Measurements from ENCODE around the gene SYNE1. TPM values are rescaled to one million over a fixed set of nuclear protein-coding genes. Genes with fewer than 3 reads are reported as not detected.
"Not testable (repeated sequence)": the region's sequence is repeated elsewhere in the genome, so short reads cannot be mapped to it uniquely, and the experiment has no call there.

SYNE1 gene
- total RNA-seq, 1 experiment from 2014 or later: 10.8 TPM

DNA sequence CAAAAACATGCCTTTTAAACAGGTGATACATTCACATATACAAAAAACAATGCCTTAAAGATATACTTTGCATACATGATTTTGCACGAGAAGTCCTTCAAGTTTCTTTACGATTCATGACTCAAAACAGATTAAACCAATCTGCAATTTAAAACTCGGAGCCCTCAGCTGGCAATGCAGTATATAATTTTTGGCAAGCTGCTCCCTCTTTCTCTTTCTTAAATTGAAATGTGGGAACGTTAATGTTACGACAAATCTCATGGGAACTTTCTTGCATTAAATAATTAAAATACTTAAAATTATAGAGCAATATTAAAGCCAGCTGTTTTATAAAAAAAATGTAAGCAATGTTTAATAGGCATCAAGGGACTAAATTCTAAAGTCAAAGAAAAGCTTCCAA lies 495.1 kb downstream of the SYNE1 start:
- no peak for DNase-seq
- H3K36me3 ChIP-seq: no peaks in the 10 kb centered on the region
- no peak overlapping the region for H3K4me3 ChIP-seq

GRCh38 chr6:152138344-152138743 lies 498.8 kb downstream of the SYNE1 start:
- H3K27me3 ChIP-seq, H3K4me3 ChIP-seq, DNase-seq, H3K9me3 ChIP-seq, H3K36me3 ChIP-seq: not testable (repeated sequence)

More for the DNA sequence above, 495.1 kb downstream of the SYNE1 start:
- H3K9me3 ChIP-seq: no peaks in the 10 kb centered on the region
- H3K27me3 ChIP-seq: no peaks in the 10 kb centered on the region

DNA sequence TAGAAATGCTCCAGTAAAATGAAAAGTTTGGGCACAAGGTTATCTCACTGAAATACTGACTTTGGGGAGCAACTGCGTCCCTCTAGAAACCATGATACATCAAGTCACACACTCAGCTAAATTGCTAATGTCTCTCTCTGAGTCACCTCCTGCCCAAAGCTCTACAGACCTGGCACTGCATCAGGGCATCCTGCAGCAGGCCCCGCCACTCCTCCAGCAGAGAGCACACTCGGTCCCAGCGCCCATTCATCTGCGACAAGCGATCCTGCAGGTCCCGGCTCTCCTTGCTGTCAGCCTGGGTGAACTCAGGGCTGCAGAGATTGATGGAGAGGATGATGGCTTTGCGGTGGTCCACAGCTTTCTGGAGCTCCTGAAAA lies 500.7 kb downstream of the SYNE1 start:
- no peak overlapping the region for H3K4me3 ChIP-seq
- no peaks in the 10 kb centered on the region for H3K27me3 ChIP-seq
- H3K9me3 ChIP-seq: no peaks in the 10 kb centered on the region
- peaks cover 5% of the 10 kb centered on the region for H3K36me3 ChIP-seq
- peak; percentile 9 for DNase-seq

DNA sequence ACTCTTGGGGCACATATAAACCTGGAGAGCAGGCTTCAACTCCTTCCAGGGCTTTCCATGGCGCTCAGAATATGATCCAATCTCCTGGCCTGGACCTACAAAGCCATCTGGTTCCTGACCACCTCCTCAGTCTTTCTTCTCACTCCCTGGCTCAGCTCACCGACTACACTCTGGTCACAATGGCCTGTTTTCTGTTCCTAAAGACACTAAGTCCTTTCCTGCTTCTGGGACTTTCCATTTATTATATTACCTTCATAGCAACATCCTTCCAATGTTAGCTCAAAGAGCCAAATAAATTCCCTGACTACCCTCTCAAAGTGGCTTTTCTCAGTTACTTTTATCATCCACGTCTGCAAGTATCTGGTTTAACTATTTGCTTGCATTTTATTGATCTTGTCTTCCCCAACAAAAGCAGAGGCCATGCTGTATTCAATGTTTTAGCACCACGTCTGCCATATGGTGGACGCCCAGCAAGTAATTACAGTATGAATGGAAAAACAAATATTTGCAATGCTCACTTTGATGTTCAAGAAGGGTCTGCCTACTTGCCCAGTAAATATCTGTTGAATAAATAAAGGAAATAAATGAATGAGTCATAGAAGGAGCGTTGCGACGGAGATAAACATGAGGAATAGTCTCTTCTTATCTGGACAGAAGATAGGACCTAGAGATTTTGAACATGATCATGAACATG lies 501.3 kb downstream of the SYNE1 start:
- no peaks in the 10 kb centered on the region for H3K9me3 ChIP-seq
- peaks cover 5% of the 10 kb centered on the region for H3K36me3 ChIP-seq
- H3K4me3 ChIP-seq: no peak overlapping the region
- no peak for DNase-seq
- H3K27me3 ChIP-seq: no peaks in the 10 kb centered on the region

- peaks cover 5% of the 10 kb centered on the region; the same call in 1 of the 2 replicates for H3K36me3 ChIP-seq
- H3K27me3 ChIP-seq: no peaks in the 10 kb centered on the region
- no peaks in the 10 kb centered on the region for H3K9me3 ChIP-seq
- H3K4me3 ChIP-seq: no peak overlapping the region
- DNase-seq: no peak
Measured at GRCh38 chr6:152130441-152130840, 506.7 kb downstream of the SYNE1 start.

GRCh38 chr6:152129691-152130151 lies 507.4 kb downstream of the SYNE1 start:
- Histone ChIP-seq H3K36me3 (peaks cover 3% of the 10 kb centered on the region; the same call in 1 of the 2 replicates), H3K9me3 (no peaks in the 10 kb centered on the region), H3K27me3 (no peaks in the 10 kb centered on the region), H3K4me3 (no peak overlapping the region)
- DNase-seq: no peak

GRCh38 chr6:152127432-152128165 lies 509.6 kb downstream of the SYNE1 start:
- DNase-seq: no peak
- no peaks in the 10 kb centered on the region for H3K27me3 ChIP-seq
- no peaks in the 10 kb centered on the region for H3K36me3 ChIP-seq
- H3K9me3 ChIP-seq: no peaks in the 10 kb centered on the region
- no peak overlapping the region for H3K4me3 ChIP-seq

GRCh38 chr6:152124429-152125074 lies 512.6 kb downstream of the SYNE1 start:
- Histone ChIP-seq H3K36me3 (no peaks in the 10 kb centered on the region), H3K27me3 (no peaks in the 10 kb centered on the region), H3K4me3 (no peak overlapping the region), H3K9me3 (no peaks in the 10 kb centered on the region)
- DNase-seq: no peak

DNA sequence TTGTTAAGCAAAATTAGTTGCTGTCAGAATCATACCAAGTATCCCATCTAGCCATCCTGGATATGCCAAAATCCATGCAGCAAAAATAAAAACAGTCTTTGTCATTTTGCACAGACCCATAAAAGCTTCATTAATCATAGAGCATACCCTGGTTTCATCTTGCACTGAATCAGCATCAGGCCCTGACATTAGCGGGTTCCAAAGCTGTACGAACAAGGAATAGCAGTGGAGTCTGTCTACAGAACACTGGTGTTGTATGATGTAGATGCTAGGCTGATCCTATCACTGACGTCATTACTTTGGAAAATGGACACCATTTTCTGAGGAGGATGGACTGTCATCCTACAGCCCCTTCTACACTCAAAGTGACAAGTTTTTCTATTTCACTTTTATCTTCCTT lies 514.1 kb downstream of the SYNE1 start:
- no peak overlapping the region for H3K4me3 ChIP-seq
- H3K9me3 ChIP-seq: no peaks in the 10 kb centered on the region
- no peaks in the 10 kb centered on the region for H3K36me3 ChIP-seq
- DNase-seq: no peak
- no peaks in the 10 kb centered on the region for H3K27me3 ChIP-seq

GRCh38 chr6:152122434-152122833 lies 514.7 kb downstream of the SYNE1 start:
- H3K36me3 ChIP-seq: no peaks in the 10 kb centered on the region
- no peaks in the 10 kb centered on the region for H3K9me3 ChIP-seq
- no peak overlapping the region for H3K4me3 ChIP-seq
- no peak for DNase-seq
- H3K27me3 ChIP-seq: no peaks in the 10 kb centered on the region

- Histone ChIP-seq H3K9me3 (no peaks in the 10 kb centered on the region), H3K4me3 (no peak overlapping the region), H3K27me3 (no peaks in the 10 kb centered on the region), H3K36me3 (no peaks in the 10 kb centered on the region)
- no peak for DNase-seq
Measured at GRCh38 chr6:152121910-152122309, 515.3 kb downstream of the SYNE1 start.

DNA sequence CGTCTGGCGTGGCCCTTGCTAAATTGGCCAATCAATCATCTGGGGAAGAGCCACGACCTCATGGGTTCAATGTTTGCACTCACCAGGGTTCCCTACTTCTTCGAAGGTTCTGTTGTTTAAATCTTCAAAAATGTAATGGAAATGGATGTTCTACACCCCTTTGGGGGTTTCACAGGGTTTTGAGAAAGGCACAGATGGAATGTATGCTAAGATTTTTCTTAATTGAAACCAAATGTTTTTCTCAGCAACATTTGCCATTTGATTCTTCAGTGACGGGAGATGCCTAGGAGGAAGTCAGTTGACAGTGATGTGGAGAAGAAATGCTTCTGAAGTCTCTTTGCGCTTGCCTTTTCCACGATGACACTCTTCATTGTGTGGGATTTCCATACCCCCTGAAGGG lies 517.3 kb downstream of the SYNE1 start:
- no peaks in the 10 kb centered on the region for H3K36me3 ChIP-seq

GRCh38 chr6:152118678-152119077 lies 518.5 kb downstream of the SYNE1 start:
- Histone ChIP-seq H3K27me3 (no peaks in the 10 kb centered on the region), H3K36me3 (no peaks in the 10 kb centered on the region), H3K9me3 (no peaks in the 10 kb centered on the region), H3K4me3 (no peak overlapping the region)
- no peak for DNase-seq

More for the DNA sequence above, 517.3 kb downstream of the SYNE1 start:
- Histone ChIP-seq H3K9me3 (no peaks in the 10 kb centered on the region), H3K4me3 (no peak overlapping the region), H3K27me3 (no peaks in the 10 kb centered on the region)
- DNase-seq: no peak

DNA sequence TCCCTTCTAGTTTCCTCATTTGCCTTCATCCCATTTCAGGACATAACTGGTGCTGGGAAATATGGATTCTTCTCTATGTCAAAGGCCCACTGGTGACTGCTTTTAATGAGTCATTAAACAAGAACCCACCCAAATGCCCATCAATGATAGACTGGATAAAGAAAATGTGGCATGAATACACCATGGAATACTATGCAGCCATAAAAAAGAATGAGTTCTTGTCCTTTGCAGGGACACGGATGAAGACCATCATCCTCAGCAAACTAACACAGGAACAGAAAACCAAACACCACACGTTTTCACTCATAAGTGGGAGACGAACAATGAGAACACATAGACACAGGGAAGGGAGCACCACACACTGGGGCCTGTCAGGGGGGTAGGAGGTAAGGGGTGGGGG lies 518.9 kb downstream of the SYNE1 start:
- Histone ChIP-seq H3K4me3 (no peak overlapping the region), H3K27me3 (no peaks in the 10 kb centered on the region), H3K36me3 (no peaks in the 10 kb centered on the region), H3K9me3 (no peaks in the 10 kb centered on the region)
- no peak for DNase-seq

DNA sequence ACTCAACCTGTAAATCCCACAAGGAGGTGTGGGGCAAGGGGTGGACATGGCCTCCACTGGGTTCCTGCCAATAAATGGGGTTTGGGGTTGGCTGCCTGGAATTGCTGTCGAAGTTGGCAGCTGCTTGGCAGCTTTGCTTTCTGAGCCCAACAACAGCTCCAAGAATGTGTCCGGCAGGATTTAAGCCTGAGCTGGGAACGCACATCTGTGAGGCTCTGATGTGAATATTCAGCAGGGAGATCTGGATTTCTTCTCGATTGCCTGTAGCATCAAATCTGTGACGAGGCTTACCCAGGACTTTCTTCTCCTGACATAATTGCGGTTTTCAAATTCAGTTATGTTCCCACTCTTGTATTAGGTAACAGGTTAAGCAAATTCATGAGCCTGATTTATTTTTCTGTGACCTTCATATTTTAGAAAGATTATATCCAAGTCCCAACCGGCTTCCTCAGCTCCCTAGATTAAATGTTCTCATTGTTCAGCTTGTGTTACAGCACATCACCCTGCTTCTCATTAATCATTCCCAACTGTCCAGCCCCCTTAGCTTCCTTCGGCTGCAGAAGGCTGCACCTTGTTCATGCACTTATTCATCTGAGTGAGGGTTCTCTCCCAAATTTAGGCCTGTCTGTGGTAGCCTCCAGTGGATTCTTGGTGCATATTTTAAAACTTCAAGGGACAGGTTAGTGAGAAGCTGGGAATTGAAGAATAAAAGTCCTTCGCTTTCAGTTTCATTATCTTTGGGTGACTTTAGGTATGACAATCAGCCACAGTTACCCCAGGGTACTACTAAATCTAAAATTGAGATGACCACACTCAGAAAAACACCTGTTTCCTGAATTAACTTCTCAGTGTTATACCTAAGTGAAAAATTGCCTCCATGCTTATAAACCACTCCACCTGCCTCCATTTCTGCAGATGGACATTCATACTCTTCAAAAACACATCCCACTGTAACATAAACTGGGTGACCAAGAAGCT lies 519.7 kb downstream of the SYNE1 start:
- no peaks in the 10 kb centered on the region for H3K27me3 ChIP-seq

DNA sequence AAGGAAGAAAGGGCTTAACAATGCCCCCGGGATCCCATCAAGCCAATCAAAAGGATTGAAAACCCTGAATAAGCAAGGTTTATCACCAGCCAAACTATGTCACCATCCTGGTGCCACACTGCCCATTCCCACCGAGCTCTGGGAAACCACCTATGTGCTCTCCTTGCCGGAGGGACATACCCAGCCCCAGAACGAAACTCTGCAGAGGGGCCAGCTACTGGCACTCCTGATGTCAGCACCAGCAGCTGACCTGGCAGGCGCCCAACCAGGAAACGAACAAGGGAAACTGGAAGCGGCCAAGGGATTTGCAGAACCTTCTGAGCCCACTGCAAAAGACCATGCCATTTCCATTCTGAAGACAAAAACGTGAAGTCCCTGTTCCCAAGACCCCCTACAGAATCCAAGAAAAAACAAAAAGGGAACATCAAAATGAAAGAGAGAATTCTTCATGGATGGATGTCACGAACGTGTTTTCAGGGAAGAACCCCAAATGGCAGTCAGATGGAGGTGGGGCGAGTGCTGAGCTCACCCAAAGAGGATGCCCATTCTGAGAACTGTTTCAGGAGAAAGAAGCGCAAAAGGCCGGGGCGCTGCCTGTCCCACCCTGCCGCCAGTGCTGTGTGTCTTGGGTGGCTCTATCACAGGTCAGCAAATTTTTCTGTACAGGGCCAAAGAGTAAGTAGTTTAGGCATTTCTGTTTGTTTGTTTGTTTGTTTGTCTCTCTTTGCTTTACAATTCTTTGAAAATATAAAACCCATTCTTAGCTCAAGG lies 524.5 kb downstream of the SYNE1 start:
- no peak for DNase-seq
- no peaks in the 10 kb centered on the region for H3K27me3 ChIP-seq
- no peaks in the 10 kb centered on the region for H3K36me3 ChIP-seq
- no peak overlapping the region for H3K4me3 ChIP-seq
- H3K9me3 ChIP-seq: no peaks in the 10 kb centered on the region

More for the DNA sequence above, 519.7 kb downstream of the SYNE1 start:
- Histone ChIP-seq H3K36me3 (no peaks in the 10 kb centered on the region), H3K4me3 (no peak overlapping the region), H3K9me3 (no peaks in the 10 kb centered on the region)
- no peak for DNase-seq

All from MG63 (cell line).